Esophagus squamous epithelium (tissue), 5 donors: Measurements from ENCODE around the gene CLDN20. TPM values are rescaled to one million over a fixed set of nuclear protein-coding genes. Genes with fewer than 3 reads are reported as not detected.
A peak's percentile ranks its signal among the peaks of the same experiment; 100 is the strongest.

Experiments used
- DNase-seq: peaks from one replicate; lab custom pipeline; 2025; lab: John Stamatoyannopoulos, UW
- H3K27ac ChIP-seq, 4 donors: fragments of 200-600 bp; sonication (generic); one replicate each; pipeline ENCODE4 v1.5.1; 2016 to 2019; ENCODE audit warnings: mild to moderate bottlenecking in 1 of 4
- H3K27me3 ChIP-seq, 4 donors: fragments of 200-600 bp; sonication (generic); 1 replicate in 3 of 4; 2 replicates in 1 of 4; pipeline versions ENCODE4 v1.5.1 to v1.6.0; 2017 to 2021; ENCODE audit warnings: antibody characterized with exemption in 1 of 4
- H3K36me3 ChIP-seq, 3 donors: fragments of 200-600 bp; sonication (generic); one replicate each; pipeline ENCODE4 v1.5.1; 2016 to 2019
- H3K4me1 ChIP-seq, 3 donors: fragments of 200-600 bp; sonication (generic); one replicate each; pipeline ENCODE4 v1.5.1; 2017 to 2019
- H3K4me3 ChIP-seq, 4 donors: fragments of 200-600 bp; sonication (generic); 1 replicate in 3 of 4; 2 replicates in 1 of 4; pipeline ENCODE4 v1.5.1; 2016 to 2019; ENCODE audit warnings: mild to moderate bottlenecking in 2 of 4, moderate library complexity in 1 of 4
- H3K9me3 ChIP-seq, 3 donors: fragments of 200-600 bp; sonication (generic); one replicate each; pipeline ENCODE4 v1.5.1; 2016 to 2019
- CTCF ChIP-seq, 6 experiments: fragments of 450-650 bp in 4 of 6; fragments of 200-600 bp in 2 of 6; sonication (generic) in 2 of 6; IDR thresholded peaks; one replicate each; pipeline ENCODE4 v1.5.1; 2016 to 2019; ENCODE audit warnings: antibody characterized with exemption in 6 of 6, mild to moderate bottlenecking in 4 of 6, moderate library complexity in 4 of 6
- POLR2A ChIP-seq, 4 donors: fragments of 450-650 bp; IDR thresholded peaks; one replicate each; pipeline ENCODE4 v1.6.1; 2017; ENCODE audit warnings: antibody characterized with exemption in 4 of 4, mild to moderate bottlenecking in 4 of 4, moderate library complexity in 3 of 4
- WGBS, 2 donors: methylation state at CpG; one replicate each; pipeline ENCODE4 v1.1.5; 2018; 5-methylcytosine and 5-hydroxymethylcytosine counted together
- intact Hi-C: fragments of 100-400 bp; cut with DNase I; formaldehyde crosslinking; loops from one replicate; pipeline ENCODE4 v1.15.0; 2022
- total RNA-seq, 4 donors: library from RNA; depleted of rRNA; stranded (reverse); fragments of >200 nt; gene quantifications; one replicate each; pipeline ENCODE4 v1.1.0, GENCODE V29; 2016
- donor health status: DM: yes; HTN: yes; CAD: no.

CLDN20 gene
- total RNA-seq, 4 donors from 2014 or later, result 0.19 TPM; not detected in 3

DNA sequence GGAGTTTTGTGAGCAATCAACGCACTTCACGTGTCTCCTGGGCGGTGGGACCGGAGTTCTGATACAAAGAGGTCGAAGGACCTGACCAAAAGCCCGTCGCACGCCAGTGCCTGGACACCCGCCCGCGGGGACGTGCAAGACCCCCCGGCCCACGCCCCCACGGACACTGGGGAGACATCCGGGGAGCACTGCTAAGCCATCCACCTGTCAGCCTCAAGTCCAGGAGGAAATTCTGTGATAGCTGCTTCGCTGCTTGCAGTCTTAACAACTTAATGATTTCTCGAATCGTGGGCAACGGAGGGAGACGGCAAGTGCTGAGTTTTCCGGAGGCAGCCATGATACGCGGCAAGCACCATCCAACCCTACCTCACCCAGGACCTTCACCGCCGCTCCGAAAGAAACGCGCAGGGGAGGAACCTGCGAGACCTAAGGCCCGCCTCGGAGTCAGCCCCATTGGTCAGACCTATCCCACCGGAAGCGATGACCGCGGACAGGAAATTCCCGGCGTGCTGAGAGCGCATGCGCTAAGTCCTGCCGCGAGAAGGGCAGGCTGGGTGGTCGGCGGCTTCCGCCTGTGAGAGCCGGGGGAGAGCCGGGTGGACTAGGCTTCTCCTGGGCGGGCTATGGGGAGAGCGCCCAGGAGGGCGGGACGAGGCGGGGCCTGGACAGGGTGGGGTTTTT lies 50.4 kb downstream of the CLDN20 start, which contains the start of gene TFB1M:
Gene TFB1M, minus strand, starts transcription at position 393 of the 681 bp plus-strand sequence. Its CDS starts 56 bp downstream, at position 337.
- Histone ChIP-seq H3K9me3 (no peaks in the 10 kb centered on the region), H3K27ac (peak within 1 kb of the TSS; percentile 86 to 94 (median 92)), H3K4me3 (peak within 1 kb of the TSS; percentile 68 to 90 (median 87)), H3K36me3 (peaks cover 0 to 8% (median 0%) of the 10 kb centered on the region in 3 donors), H3K4me1 (peaks cover 0 to 47% (median 7%) of the 10 kb centered on the region in 3 donors), H3K27me3 (no peaks in the 10 kb centered on the region)
- intact Hi-C loops, result no loop called here
- TF ChIP-seq POLR2A (IDR thresholded peaks at IDR 0.05) (peak in 3 of 4 donors; percentile 82 to 94 (median 92)), CTCF (IDR thresholded peaks at IDR 0.05) (no peak)
- peak; percentile 90 for DNase-seq
- 0% methylated on average over 4 to 11 of the region's 52 CpGs for WGBS, 2 donors

DNA sequence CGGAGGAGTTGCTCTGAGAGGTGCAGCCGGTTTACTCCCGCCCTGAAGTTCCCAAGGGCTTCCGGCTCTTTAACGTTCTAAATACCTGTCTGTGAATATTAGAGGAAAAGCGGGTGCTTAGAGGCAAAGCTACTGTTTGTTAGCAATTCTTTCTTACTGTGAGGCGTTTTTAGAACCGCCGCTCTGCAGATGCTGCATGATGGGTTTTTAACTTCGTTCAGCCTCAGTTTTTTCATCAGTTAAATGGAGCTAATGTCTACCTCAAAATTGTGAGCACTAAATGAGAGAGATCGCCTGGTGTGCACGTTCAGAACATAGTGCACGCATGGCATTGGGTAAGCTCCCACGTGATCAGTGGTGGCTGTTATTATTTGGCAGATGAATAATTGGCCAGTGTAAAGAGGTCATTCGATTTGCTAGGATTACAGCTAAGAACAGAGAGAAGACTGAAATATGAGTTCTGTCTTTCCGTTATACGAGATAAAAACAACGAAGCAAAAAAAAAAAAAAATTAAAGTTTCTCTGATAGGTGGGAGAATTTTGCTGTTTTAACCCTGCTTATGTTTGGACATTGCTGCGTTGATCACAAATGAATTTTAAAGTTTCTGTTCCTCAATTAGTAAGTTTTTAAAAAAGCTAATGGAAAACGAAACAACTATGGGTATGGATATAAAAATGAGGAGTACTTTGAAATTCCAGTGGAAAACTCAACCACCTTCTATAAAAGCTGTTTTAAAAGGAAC lies 51.1 kb downstream of the CLDN20 start:
- TF ChIP-seq POLR2A (IDR thresholded peaks at IDR 0.05), result no peak
- no peak for TF ChIP-seq CTCF (IDR thresholded peaks at IDR 0.05)
- Histone ChIP-seq H3K36me3 (peaks cover 0 to 1% (median 0%) of the 10 kb centered on the region in 3 donors), H3K4me3 (peak overlapping the region; percentile 68 to 90 (median 87)), H3K4me1 (peaks cover 0 to 41% (median 7%) of the 10 kb centered on the region in 3 donors), H3K9me3 (no peaks in the 10 kb centered on the region), H3K27ac (peak overlapping the region; percentile 86 to 94 (median 92)), H3K27me3 (no peaks in the 10 kb centered on the region)
- intact Hi-C loops, result no loop called here
- no peak for DNase-seq
- 1 to 3% methylated on average over 15 of the region's 20 CpGs for WGBS, 2 donors

- Histone ChIP-seq H3K36me3 (no peaks in the 10 kb centered on the region), H3K27me3 (no peaks in the 10 kb centered on the region), H3K4me1 (peaks cover 0 to 36% (median 7%) of the 10 kb centered on the region in 3 donors), H3K4me3 (peak overlapping the region; percentile 68 to 90 (median 87)), H3K27ac (peak overlapping the region; percentile 66 to 94 (median 89)), H3K9me3 (no peaks in the 10 kb centered on the region)
- intact Hi-C loops, result no loop called here
- WGBS, 2 donors, result 19 to 22% methylated on average over 3 of the region's 3 CpGs
- DNase-seq, result no peak
- TF ChIP-seq CTCF (IDR thresholded peaks at IDR 0.05) (no peak), POLR2A (IDR thresholded peaks at IDR 0.05) (no peak)
Measured at GRCh38 chr6:155315516-155315871, 51.7 kb downstream of the CLDN20 start.

GRCh38 chr6:155316419-155316818 lies 52.6 kb downstream of the CLDN20 start:
- no peak for DNase-seq
- H3K27ac ChIP-seq, result no peak overlapping the region
- intact Hi-C loops, result no loop called here
- TF ChIP-seq CTCF (IDR thresholded peaks at IDR 0.05), result no peak
- no peak for TF ChIP-seq POLR2A (IDR thresholded peaks at IDR 0.05)
- no peaks in the 10 kb centered on the region for H3K27me3 ChIP-seq
- no peaks in the 10 kb centered on the region for H3K9me3 ChIP-seq
- no peak overlapping the region for H3K4me3 ChIP-seq
- H3K36me3 ChIP-seq, result no peaks in the 10 kb centered on the region
- 90 to 100% methylated on average over 1 of the region's 1 CpG for WGBS, 2 donors
- H3K4me1 ChIP-seq, result peaks cover 0 to 26% (median 3%) of the 10 kb centered on the region in 3 donors

DNA sequence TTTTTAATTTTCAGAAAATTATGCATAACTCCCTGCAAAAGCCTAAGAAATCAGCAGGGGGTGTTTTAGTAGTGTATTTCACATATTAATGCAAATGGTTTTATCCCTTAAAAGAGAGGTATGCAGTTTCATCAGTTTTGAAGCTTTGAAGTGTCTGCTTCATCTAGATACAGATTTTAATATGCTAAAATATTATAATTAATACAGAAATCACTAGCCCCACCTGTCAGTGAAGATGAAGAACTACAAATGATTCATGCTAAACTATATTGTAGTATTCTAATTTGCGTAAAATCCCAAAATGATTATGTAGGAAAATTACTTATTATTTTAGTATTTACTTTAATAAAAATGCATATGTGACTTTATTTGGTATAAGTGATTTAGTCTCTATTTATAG lies 53.4 kb downstream of the CLDN20 start:
- no peak for DNase-seq
- H3K9me3 ChIP-seq, result no peaks in the 10 kb centered on the region
- 73 to 93% methylated on average over 1 of the region's 1 CpG for WGBS, 2 donors
- H3K27me3 ChIP-seq, result no peaks in the 10 kb centered on the region
- H3K4me1 ChIP-seq, result peaks cover 0 to 22% (median 3%) of the 10 kb centered on the region in 3 donors
- no peak overlapping the region for H3K4me3 ChIP-seq
- no peak overlapping the region for H3K27ac ChIP-seq
- H3K36me3 ChIP-seq, result no peaks in the 10 kb centered on the region
- intact Hi-C loops, result no loop called here
- TF ChIP-seq POLR2A (IDR thresholded peaks at IDR 0.05), result no peak
- TF ChIP-seq CTCF (IDR thresholded peaks at IDR 0.05), result peak in 1 of 6 experiments; percentile 25
